Measurements from ENCODE around the gene ATXN7L3. TPM values are rescaled to one million over a fixed set of nuclear protein-coding genes. Genes with fewer than 3 reads are reported as not detected.

ATXN7L3 gene
- total RNA-seq, 8 experiments from 2014 or later = 32.3 to 59.2 (median 50.3) TPM

DNA sequence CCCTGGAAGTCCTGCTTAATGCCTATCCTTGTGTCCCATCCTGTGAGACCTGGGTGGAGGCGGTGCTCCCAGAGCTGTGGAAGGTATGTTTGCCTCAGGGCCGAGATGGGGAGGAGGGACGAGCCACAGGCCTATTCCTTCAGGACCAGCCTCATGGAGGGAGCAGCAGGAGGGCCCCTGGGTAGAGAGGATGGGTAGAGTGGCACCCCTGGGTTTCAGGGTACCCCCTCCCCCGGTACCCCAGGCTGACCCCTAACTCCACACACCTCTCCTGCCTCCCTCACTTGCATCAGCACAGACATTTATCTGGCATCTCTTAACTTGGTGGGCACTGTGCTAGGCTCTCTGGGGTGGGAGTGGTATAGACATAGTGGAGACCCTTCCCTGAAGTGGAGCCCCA lies 22.0 kb downstream of the ATXN7L3 start:
- Histone ChIP-seq H3K27ac (no peak overlapping the region), H3K4me3 (no peak overlapping the region), H3K4me1 (replicated peaks in 1 of 2) (no peaks in the 10 kb centered on the region)
- in situ Hi-C loops (cut with MboI; ENCODE audit: low pct_unique_long_range_greater_than_20kb in 2 of 9, low sequenced_read_pairs in 9 of 9, unreplicated experiment in 9 of 9) = no loop called here
- peak in 5 of 8 experiments; percentile 11 to 28 (median 18) for ATAC-seq (replicated peaks in 6 of 8)
- WGBS, 10 experiments = 93 to 95% methylated on average over 3 of the region's 4 CpGs; no CpG with 5 or more reads in 8 of the 10 experiments

DNA sequence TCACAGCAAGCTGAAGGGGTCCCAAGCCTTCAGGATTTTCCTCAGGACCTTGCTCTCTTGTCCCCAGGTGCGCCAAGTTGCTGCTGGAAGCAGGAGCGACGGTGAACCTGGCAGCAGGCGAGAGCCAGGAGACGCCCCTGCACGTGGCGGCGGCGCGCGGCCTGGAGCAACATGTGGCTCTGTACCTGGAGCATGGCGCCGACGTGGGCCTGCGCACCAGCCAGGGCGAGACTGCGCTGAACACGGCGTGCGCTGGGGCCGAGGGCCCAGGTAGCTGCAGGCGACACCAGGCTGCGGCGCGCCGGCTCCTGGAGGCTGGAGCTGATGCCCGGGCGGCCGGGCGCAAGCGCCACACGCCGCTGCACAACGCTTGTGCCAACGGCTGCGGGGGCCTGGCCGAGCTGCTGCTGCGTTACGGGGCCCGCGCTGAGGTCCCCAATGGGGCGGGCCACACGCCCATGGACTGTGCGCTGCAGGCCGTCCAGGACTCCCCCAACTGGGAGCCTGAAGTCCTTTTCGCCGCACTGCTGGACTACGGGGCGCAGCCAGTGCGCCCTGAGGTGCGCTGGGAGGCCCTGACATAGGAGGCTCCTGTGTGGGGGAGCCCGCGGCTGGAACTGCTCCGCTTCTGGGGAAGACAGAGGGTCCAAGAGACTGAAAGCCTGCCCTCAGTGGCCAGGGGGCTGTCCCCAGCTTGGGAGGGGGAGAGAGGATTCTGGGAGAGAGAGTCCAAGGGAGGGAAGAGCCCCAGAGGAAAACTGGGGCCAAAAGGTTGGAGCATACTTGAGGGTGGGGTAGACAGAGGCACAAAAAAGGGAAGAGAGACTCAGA lies 22.8 kb downstream of the ATXN7L3 start:
- 90 to 98% (median 97%) methylated on average over 2 to 10 of the region's 54 CpGs; no CpG with 5 or more reads in 7 of the 10 experiments for WGBS, 10 experiments
- H3K27ac ChIP-seq = no peak overlapping the region
- no peaks in the 10 kb centered on the region for H3K4me1 ChIP-seq (replicated peaks in 1 of 2)
- in situ Hi-C loops (cut with MboI; ENCODE audit: low pct_unique_long_range_greater_than_20kb in 2 of 9, low sequenced_read_pairs in 9 of 9, unreplicated experiment in 9 of 9) = no loop called here
- H3K4me3 ChIP-seq = no peak overlapping the region
- ATAC-seq (replicated peaks in 6 of 8) = peak in 5 of 8 experiments; percentile 16 to 48 (median 32)

DNA sequence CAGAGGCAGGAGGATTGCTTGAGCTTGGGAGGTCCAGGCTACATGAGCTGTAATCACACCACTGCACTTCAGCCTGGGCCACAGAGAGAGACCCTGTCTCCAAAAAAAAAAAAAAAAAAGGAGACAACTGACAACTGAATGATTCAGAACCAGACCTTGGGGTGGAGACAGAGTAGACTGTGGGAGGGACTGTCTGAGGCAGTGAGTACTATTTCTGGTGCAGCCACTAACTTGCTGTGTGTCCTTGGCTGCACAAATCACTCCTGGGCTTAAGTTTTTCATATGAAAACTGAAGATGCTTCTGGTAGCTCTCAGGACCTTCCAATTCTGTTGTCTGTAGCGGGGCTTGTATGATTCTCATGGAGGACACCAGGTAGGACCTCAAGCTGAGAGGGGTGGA lies 23.4 kb downstream of the ATXN7L3 start:
- H3K4me1 ChIP-seq (replicated peaks in 1 of 2) = peaks cover 0 to under 1% of the 10 kb centered on the region in 2 donors
- no peak overlapping the region for H3K27ac ChIP-seq
- no peak overlapping the region for H3K4me3 ChIP-seq
- 80 to 100% (median 100%) methylated on average over 1 of the region's 1 CpG; no CpG with 5 or more reads in 6 of the 10 experiments for WGBS, 10 experiments
- peak in 3 of 8 experiments; percentile 4 to 72 (median 60) for ATAC-seq (replicated peaks in 6 of 8)
- in situ Hi-C loops (cut with MboI; ENCODE audit: low pct_unique_long_range_greater_than_20kb in 2 of 9, low sequenced_read_pairs in 9 of 9, unreplicated experiment in 9 of 9) = no loop called here

DNA sequence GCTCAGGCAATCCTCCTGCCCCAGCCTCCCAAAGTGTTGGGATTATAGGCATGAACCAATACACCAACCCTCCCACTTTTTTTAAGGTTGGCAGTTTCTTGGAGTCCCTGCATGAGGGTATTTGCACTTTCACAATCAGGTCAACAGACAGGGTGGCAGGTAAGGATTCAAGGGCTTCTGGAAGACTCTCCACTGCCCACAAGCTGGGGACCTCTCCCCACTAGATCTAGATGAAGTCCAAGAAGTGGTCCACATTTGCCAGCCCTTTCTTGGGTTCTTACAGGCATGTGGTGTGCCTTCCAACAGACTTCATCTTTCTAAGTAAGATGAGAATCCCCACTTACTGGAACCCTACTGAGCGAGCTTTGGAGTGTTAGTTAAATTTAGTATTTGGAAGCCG lies 25.3 kb downstream of the ATXN7L3 start:
- in situ Hi-C loops (cut with MboI; ENCODE audit: low pct_unique_long_range_greater_than_20kb in 2 of 9, low sequenced_read_pairs in 9 of 9, unreplicated experiment in 9 of 9) = no loop called here
- Histone ChIP-seq H3K4me3 (no peak overlapping the region), H3K27ac (no peak overlapping the region), H3K4me1 (replicated peaks in 1 of 2) (peaks cover 13% of the 10 kb centered on the region in 2 donors)
- no peak for ATAC-seq (replicated peaks in 6 of 8)
- 80 to 100% (median 100%) methylated on average over 1 to 2 of the region's 2 CpGs; no CpG with 5 or more reads in 4 of the 10 experiments for WGBS, 10 experiments

DNA sequence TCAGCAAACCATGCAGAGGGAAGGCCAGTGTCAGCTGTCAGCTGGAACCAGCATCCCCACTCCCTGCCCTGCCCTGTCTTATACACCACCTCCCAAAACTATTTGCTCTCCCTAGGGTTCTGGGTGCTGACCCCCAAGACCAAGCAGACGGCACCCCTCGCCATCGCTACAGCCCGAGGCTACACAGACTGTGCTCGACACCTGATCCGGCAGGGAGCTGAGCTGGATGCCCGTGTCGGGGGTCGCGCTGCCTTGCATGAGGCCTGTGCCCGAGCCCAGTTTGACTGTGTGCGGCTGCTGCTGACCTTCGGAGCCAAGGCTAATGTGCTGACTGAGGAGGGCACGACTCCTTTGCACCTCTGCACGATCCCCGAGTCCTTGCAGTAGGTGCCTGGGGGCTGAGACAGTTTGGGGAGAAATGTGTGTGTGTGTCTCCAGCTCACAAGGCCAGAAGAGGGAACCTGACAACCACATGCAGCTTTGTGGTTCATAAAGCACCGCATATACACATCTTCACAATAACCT lies 27.7 kb downstream of the ATXN7L3 start:
- H3K27ac ChIP-seq = no peak overlapping the region
- in situ Hi-C loops (cut with MboI; ENCODE audit: low pct_unique_long_range_greater_than_20kb in 2 of 9, low sequenced_read_pairs in 9 of 9, unreplicated experiment in 9 of 9) = no loop called here
- no peak overlapping the region for H3K4me3 ChIP-seq
- 40 to 93% (median 90%) methylated on average over 2 to 9 of the region's 17 CpGs; no CpG with 5 or more reads in 7 of the 10 experiments for WGBS, 10 experiments
- ATAC-seq (replicated peaks in 6 of 8) = no peak
- peaks cover 13% of the 10 kb centered on the region in 2 donors for H3K4me1 ChIP-seq (replicated peaks in 1 of 2)

DNA sequence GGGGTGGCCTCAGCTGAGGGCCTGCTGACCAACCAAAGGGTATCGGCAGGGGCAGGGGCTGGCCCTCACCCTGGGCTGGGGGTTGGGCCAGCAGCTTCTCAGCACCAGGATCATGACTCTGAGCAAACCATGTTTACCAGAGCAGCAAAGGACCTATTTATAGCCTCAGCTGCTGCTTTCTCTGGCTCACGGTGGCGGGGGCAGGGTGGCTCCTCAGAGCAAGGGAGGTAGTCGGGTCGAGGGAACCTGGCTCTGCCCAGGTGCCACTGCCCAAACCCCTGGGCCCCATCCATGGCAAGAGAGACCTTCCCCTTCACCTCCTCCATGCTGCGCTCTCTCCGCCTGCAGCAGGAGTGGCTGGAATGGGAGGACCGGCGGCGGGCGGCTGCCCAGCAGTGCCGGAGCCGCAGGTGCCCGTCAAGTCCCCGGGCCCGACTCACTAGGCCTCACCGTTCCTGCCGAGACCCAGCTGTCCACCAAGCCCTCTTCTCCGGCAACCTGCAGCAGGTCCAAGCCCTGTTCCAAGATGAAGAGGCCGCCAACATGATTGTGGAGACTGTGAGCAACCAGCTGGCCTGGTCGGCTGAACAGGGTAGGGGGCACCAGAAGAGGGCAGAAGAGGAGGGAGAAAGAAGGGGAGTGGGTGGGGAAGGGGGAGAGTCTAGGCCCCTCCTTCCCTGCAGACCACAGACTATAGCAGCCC lies 29.0 kb downstream of the ATXN7L3 start, which contains the start of gene ASB16:
ASB16 (plus strand) TSS at position 206 of the 703 bp plus-strand sequence; CDS start at position 292, 86 bp downstream.
- in situ Hi-C loops (cut with MboI; ENCODE audit: low pct_unique_long_range_greater_than_20kb in 2 of 9, low sequenced_read_pairs in 9 of 9, unreplicated experiment in 9 of 9) = no loop called here
- Histone ChIP-seq H3K27ac (peak within 1 kb of the TSS in 1 of 2 donors; percentile 67), H3K4me3 (no peak within 1 kb of the TSS)

DNA sequence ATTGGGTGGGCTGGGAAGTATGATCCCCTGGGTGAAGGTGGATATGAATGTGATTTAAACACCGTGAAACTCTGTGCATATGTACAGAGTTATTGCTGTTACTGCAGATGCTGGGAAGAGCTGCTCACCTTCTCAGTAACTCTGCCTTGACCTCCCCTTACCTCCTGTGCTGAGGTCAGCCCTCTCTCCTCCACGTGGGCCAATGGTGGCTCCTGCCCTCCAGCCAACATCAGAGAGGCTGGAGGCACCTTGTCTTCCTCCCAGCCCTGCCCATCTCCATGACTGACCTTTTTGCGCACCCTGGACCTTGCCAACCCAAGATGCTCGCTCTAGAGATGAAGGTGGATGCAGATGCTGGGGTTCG lies 29.6 kb downstream of the ATXN7L3 start:
- 25 to 100% (median 71%) methylated on average over 1 to 4 of the region's 5 CpGs; no CpG with 5 or more reads in 2 of the 10 experiments for WGBS, 10 experiments
- H3K4me1 ChIP-seq (replicated peaks in 1 of 2) = peaks cover 13% of the 10 kb centered on the region in 2 donors
- in situ Hi-C loops (cut with MboI; ENCODE audit: low pct_unique_long_range_greater_than_20kb in 2 of 9, low sequenced_read_pairs in 9 of 9, unreplicated experiment in 9 of 9) = no loop called here
- ATAC-seq (replicated peaks in 6 of 8) = no peak
- H3K27ac ChIP-seq = peak overlapping the region in 1 of 2 donors; percentile 67
- H3K4me3 ChIP-seq = no peak overlapping the region

More for the DNA sequence above, 29.0 kb downstream of the ATXN7L3 start, which contains the start of gene ASB16:
- H3K4me1 ChIP-seq (replicated peaks in 1 of 2) = peaks cover 13% of the 10 kb centered on the region in 2 donors
- 20 to 52% (median 45%) methylated on average over 1 to 8 of the region's 21 CpGs; no CpG with 5 or more reads in 6 of the 10 experiments for WGBS, 10 experiments
- peak in 6 of 8 experiments; percentile 5 to 72 (median 60) for ATAC-seq (replicated peaks in 6 of 8)

DNA sequence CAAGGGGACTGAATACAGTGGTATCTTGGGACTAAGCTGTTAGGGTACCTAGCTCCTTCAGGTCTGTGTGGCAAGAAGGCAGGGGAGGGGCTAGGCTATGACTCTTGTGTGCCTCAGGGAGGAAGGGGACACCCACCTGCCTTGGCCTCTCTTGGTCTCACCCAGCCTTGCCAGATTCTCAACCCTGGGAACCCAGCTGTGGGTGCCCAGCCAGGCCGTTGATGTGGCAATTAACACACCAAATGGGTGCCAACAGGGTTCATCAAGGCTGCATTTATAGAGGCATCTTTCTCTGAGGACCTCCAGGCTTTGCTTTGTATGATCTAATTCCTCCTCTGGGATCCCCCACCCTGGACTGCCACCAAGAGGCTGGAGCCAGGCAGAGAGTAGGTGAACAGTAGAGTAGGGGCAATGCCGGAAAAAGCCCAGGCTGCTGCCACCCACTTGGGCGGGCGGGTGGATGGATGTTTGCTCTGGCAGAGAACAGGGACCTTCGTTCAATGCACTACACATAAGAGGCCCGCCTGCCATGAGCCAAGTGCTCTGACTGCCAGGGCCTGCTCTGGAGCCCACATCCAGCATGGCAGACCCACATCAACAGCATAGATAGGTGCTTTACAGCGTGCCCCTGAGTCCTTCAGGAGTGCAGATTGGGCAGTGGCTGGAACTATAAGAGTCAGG lies 32.4 kb downstream of the ATXN7L3 start:
- ATAC-seq (replicated peaks in 6 of 8) = no peak
- no peak overlapping the region for H3K27ac ChIP-seq
- peaks cover 13% of the 10 kb centered on the region in 2 donors for H3K4me1 ChIP-seq (replicated peaks in 1 of 2)
- in situ Hi-C loops (cut with MboI; ENCODE audit: low pct_unique_long_range_greater_than_20kb in 2 of 9, low sequenced_read_pairs in 9 of 9, unreplicated experiment in 9 of 9) = no loop called here
- 50 to 87% (median 80%) methylated on average over 1 to 6 of the region's 7 CpGs; no CpG with 5 or more reads in 6 of the 10 experiments for WGBS, 10 experiments
- H3K4me3 ChIP-seq = no peak overlapping the region

DNA sequence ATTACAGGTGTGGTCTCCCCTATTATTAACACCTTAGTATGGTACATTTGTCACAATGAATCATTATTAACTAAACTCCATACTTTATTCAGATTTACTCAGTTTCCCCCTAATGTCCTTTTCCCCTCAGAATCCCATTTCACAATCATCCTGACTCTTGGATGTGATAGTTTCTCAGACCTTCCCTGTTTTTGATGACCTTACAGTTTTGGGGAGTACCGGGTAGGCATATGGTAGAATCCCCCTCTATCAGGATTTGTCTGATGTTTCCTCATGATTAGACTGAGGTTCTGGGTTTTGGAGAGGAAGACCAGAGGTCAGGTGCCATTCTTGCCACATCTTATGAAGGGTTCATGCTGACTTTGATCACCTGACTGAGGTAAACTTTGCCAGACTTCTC lies 35.2 kb downstream of the ATXN7L3 start:
- ATAC-seq (replicated peaks in 6 of 8) = no peak

DNA sequence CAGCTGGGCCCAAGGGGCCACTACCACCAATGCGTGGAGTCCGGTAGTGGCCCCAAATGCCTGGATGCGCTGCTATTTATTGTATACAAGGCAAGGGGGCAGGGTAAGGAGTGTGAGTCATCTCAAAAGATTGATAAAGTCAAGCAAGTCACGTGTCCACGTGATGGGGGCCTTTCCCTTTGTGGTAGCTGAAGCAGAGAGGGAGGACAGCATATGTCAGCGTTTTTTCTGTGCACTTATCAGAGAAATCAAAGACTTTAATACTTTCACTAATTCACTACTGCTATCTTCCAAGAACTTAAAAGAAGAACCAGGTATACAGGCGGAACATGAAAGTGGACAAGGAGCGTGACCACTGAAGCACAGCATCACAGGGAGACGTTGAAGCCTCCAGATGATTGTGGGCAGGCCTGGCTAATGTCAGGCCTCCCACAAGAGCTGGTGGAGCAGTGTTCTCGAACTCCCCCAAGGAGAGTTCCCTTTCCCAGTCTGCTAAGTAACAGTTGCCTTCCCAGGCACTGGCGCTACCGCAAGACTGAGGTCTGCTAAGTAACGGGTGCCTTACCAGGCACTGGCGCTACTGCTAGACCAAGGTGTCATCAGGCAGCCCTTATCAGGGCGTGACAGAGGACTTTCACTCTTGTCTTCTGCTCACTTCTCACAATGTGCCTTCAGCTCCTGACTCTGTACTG lies 40.0 kb downstream of the ATXN7L3 start:
- in situ Hi-C loops (cut with MboI; ENCODE audit: low pct_unique_long_range_greater_than_20kb in 2 of 9, low sequenced_read_pairs in 9 of 9, unreplicated experiment in 9 of 9) = no loop called here
- peak in 1 of 8 experiments; percentile 19 for ATAC-seq (replicated peaks in 6 of 8)
- WGBS, 10 experiments = 76 to 100% (median 95%) methylated on average over 3 to 11 of the region's 15 CpGs
- Histone ChIP-seq H3K27ac (no peak overlapping the region), H3K4me3 (no peak overlapping the region), H3K4me1 (replicated peaks in 1 of 2) (no peaks in the 10 kb centered on the region)

More for the DNA sequence above, 35.2 kb downstream of the ATXN7L3 start:
- Histone ChIP-seq H3K4me3 (no peak overlapping the region), H3K27ac (no peak overlapping the region), H3K4me1 (replicated peaks in 1 of 2) (no peaks in the 10 kb centered on the region)
- in situ Hi-C loops (cut with MboI; ENCODE audit: low pct_unique_long_range_greater_than_20kb in 2 of 9, low sequenced_read_pairs in 9 of 9, unreplicated experiment in 9 of 9) = no loop called here
- WGBS, 10 experiments = 38 to 100% (median 100%) methylated on average over 1 of the region's 1 CpG; no CpG with 5 or more reads in 2 of the 10 experiments

DNA sequence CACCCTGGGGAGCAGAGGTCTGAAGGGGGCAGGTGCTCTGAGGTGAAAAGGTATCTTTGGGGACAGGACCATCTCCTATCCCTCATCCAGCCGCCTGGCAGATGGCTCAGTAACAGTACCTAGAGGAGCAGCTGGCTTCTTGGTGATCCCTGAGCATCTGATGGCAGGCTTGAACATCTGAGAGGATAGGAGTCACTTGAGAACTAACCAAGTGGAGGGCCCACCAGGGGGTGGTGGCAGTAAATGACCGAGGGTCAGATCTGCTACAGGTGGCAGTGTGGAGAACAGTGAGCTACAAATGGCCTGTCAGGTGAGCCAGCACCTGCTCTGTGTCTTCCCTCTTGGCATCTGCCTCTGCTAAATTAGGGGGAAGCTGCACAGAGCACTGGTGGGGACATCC lies 44.2 kb downstream of the ATXN7L3 start:
- Histone ChIP-seq H3K4me1 (replicated peaks in 1 of 2) (no peaks in the 10 kb centered on the region), H3K27ac (no peak overlapping the region), H3K4me3 (no peak overlapping the region)
- in situ Hi-C loops (cut with MboI; ENCODE audit: low pct_unique_long_range_greater_than_20kb in 2 of 9, low sequenced_read_pairs in 9 of 9, unreplicated experiment in 9 of 9) = no loop called here
- 100% methylated on average over 1 to 2 of the region's 2 CpGs; no CpG with 5 or more reads in 5 of the 10 experiments for WGBS, 10 experiments
- no peak for ATAC-seq (replicated peaks in 6 of 8)

DNA sequence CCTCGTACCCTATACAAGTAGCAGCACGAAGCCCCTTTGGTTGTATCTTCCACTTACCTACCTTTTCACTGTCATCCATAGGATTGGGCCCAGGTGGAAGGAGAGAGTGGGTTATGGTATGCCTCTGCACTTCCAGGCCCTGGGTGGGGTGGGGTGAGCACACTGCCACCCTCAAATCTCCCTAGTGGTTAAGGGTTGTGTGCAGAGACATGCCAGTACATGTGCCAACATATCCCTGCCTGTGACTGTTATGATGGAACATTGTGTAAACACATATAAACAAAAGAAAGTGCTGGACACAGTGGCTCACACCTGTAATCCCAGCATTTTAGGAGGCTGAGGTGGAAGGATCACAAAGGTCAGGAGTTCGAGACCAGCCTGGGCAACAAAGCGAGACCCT lies 46.8 kb downstream of the ATXN7L3 start:
- no peak for ATAC-seq (replicated peaks in 6 of 8)
- in situ Hi-C loops (cut with MboI; ENCODE audit: low pct_unique_long_range_greater_than_20kb in 2 of 9, low sequenced_read_pairs in 9 of 9, unreplicated experiment in 9 of 9) = no loop called here
- Histone ChIP-seq H3K4me3 (no peak overlapping the region), H3K4me1 (replicated peaks in 1 of 2) (no peaks in the 10 kb centered on the region), H3K27ac (no peak overlapping the region)
- 93 to 100% (median 100%) methylated on average over 1 to 4 of the region's 4 CpGs; no CpG with 5 or more reads in 4 of the 10 experiments for WGBS, 10 experiments

Measured in motor neuron (in vitro differentiated cells).